Stimulated activated CD8-positive, alpha-beta memory T cell treated with anti-CD3 and anti-CD28 coated beads, Interleukin-7, amount 100 ng/mL, for 1 hour (primary cell): ENCODE data around the gene PARVB.

Source experiments
- DNase-seq, 2 donors: peaks; one replicate each; pipeline ENCODE4 v3.0.0-alpha.2; 2020; ENCODE audit warnings: low read depth in 2 of 2

PARVB gene

DNA sequence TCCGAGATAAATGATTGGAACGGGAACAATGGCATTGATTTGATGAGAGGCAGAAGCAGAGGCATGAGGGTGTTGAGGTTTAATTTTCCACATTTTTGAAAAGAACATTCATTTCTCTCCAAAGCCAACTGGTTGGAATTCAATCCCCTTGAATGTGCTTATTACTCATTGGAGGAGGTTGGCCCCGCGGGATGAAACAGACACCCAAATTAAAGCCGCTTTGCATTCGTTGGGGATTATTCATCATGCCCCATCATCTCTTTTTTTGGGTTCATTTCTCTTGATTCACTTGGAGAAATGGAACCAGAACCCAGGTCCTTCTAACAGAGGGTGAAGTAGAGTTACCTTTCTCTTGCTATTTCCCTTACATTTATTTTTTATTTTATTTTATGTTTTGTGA is 109.1 kb downstream of the PARVB start:
- DNase-seq, result no peak

DNA sequence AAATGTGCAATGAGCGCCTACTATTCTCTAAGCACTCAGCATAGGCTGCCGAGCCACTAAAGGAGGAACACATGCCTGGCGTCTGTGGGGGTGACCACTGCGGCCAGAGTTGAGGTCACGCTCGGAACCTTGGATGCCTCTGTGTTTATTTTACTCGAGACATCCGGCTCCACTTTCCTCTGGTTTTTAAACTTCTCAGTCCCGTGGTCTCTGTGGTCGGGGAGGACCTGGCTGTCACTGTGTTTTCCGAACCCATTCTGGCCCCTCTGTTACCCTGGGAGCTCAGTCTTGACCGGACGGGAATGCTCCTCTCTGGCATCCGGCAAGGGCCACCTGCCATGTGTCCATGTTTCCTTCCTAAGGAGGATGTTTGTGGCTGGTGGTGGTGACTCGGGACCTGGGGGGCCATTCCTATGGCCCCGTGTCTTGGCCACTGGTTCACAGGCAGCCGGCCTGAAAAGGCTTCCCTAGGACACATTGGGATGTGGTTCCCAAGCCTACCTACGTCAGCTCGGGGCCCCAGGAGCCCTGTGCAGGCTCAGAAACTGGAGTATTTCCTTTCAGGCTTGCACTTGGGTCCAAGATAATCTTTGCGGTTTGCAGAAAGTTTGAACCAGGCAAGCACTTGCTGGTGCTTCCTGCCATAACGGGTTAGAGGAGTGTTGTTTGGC is 109.9 kb downstream of the PARVB start:
- no peak for DNase-seq

DNA sequence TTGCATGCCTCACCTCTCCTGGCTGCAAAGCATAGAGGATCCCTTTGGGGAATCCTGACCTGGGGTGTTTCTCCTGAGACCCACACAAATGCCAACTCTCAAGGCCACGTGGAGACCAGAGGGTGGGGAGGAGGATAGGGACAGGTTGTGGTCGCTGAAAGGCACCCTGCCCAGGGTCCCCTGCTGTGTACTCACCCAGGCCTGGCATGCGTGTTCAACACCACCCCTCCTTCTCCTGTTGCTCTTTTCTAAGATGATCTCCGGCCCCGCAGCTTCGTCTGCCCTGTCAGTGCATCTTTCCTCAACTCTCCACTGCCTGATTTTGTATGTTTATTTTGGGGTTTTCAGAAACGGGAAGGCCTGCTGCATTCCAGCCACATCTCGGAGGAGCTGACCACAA is 112.0 kb downstream of the PARVB start:
- no peak for DNase-seq

DNA sequence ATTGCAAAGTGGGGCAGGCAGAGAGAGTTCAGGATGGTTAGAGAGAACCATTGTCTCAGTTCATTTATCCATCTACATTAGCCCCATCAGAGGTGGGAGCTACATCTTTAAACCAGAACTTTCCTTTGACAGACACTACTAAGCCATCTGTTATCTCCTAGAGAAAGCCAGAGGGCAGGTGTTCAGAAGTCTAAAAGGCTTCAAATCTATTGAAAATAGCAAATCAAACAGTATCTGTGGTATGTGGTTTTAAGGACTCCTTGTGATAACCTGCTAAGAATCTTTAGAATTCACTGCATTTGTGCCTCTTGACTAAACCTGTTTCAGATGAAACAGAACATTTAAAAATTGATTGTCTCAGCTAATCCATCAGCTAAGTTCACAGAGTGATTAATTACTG is 112.7 kb downstream of the PARVB start:
- DNase-seq, result no peak

DNA sequence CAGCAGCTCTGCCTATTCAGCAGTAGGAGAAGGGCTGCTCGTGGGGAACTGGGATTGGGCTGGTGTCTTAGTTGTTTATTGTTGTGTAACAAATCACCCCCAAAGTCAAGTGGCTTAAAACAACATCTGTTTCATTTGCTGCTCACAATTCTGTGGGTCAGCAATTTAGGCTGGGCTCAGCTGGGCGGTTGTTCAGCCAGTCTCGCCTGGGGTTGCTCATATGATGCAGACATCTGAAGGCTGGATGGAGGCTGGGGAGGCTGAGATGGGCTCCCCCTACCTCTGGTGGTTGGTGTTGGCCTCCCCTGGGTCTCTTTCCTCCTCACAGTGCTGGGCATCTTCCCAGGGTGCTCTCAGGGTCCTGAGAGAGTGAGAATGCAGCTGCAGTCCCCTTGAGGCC is 113.3 kb downstream of the PARVB start:
- no peak for DNase-seq

DNA sequence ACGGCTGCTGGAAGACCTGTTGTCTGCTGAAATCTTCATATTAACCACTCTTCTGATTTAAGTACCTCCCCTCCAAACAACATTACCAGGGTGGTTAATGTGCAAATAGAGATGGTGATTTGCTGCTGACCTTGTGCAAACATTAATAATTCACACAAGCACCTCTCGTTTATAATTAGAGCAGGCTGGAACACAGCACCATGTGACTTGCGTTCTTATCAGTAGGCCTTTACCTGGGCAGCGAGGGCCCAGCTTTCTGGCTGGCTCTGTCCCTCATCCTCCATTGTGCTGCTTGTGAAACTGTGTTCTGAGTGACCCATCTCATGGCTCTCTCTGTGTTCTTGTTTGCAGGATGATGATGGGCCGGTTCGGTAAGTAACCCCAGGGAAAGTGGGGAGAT is 115.7 kb downstream of the PARVB start:
- no peak for DNase-seq

DNA sequence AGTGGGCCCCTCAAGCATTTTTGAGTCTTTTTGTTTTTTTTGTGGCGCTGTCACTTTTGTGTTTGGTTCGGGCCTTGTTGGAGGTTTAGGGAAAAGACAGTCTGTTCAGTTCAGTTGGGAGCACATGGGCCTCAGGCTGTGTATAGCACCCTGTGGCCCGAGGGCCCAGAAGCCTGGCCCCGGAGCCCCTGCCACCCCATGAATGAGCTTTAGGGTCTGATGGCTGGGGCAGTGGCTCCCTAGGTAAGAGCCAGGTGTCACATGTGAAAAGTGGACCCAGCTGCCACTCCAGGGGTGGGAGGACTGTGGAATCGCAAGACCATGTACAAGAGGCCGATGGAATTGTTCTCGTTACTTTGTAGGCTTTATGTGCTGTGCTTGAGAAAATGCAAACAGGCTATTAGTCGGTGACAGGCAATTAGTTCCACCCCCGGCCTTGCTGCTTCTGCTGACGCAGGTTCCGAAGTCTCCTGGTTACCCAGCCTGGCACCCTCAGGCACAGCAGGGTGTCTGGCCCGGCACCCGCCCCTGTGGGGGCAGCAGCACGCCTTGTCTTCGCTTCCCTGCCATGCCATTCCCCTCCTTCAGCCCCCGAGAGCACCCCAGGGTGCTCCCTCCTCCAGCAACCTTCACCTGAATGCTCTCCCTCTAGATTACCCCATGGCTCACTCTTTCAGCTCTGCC is 118.5 kb downstream of the PARVB start:
- DNase-seq, result no peak

DNA sequence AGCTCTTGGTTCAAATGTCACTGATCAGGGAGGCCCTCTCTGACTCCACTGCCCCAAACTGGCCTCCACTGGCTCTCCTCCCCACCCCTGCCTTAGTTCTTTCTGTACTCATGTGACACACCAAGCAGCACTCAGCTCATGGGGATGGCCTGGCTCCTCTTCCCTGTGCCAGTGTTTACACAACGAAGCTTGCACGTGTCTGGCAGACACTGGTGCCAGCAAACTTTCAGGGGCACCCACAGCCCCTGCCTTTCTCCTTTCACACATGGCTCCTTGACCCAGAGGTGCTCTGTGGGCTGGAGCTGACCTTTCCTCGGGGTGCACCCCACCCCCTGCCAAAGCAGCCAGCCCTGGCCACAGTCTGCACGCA is 119.0 kb downstream of the PARVB start:
- no peak for DNase-seq

DNA sequence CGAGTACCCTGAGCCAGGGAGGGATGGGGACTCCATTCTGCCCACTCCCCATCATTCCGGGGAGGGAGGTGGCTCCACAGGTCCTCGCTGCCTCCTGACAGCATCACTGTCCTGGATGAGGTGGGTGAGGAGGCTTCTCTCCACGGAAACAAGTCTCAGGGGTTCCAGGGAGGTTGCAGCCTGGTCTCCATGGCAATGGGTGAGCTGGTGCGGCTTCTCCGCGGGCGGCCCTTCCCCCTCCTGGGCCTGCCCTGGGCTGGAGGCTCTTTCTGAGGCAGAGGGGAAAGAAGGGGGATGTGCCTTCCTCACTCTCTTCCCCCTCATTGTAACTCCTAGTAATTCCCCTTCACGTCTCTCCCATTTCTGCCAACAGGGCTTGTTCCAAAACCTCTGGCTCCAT is 119.5 kb downstream of the PARVB start:
- DNase-seq, result no peak

DNA sequence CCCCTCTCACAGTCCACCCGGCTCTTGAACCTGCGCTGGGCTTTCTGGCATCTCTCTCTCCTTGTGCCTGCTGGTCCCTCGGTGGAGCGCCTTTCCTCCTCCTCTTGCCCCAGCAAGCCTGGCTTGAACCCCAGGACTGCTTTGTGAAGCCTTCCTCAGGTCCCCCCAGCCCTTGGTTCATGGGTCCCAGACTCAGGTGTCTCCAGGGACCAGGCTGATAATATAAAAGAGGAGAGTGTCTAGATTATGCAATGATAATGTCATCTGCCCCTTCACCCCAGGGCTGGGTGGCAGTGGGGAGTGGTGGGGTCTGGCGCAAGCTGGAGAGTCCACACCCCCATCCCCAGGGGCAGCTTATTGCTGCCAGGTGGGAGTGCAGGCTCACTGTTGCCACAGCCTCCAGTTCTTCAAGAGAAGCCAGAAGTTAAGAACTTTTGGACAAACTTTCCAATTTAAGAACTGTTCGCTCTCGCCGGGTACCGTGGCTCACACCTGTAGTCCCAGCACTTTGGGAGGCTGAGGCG is 120.0 kb downstream of the PARVB start:
- no peak for DNase-seq

DNA sequence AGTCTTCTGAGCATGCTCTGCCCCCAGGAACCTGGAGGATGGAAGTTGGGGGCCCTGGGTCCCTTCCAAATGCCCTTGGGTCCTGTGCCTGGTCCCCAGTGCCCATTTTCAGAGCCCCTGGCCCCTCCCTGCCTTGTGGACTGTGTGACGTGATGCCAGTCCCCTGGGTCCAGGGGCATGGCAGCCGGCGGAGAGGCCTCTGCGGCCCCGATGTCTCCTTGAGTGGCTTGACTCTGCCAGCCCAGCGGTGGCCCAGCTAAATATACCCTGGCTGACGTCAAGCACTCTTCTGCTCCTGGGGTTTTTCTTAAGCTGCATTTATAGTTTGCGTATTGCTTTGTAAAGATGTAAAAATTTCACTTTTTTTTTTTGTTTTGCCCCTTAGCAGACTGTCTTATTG is 121.4 kb downstream of the PARVB start:
- no peak for DNase-seq

DNA sequence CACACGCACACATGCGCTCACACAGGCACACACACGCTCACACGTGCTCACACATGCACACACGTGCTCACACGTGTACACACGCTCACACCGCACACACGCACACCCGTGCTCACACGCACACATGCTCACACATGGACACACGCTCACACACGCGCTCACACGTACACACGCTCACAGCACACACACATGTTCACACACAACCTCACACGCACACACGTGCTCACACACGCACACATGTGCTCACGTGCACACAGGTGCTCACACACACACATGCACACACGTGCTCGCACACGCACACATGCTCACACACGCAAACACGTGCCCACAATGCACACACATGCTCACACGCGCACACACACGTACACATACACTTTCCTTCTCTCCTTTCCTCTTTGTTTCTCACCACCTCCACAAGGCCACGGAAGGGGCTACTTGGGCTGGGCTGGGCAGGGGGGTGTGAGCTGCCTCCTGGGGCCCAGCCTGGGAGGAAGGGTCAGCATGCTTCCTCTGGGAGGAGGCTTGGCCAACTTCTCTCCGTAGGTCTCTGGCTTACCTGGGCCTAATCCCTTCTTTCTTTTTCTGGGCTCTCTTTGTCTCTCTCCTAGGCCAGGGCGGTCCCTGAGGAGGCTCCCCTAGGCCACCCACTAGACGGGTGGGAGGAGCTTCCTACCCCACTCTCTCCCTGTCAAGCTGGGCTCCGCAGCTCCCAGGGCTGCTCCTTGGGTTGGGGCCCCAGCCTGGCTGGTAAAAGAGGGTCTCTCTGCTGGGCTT is 122.2 kb downstream of the PARVB start:
- no peak for DNase-seq

DNA sequence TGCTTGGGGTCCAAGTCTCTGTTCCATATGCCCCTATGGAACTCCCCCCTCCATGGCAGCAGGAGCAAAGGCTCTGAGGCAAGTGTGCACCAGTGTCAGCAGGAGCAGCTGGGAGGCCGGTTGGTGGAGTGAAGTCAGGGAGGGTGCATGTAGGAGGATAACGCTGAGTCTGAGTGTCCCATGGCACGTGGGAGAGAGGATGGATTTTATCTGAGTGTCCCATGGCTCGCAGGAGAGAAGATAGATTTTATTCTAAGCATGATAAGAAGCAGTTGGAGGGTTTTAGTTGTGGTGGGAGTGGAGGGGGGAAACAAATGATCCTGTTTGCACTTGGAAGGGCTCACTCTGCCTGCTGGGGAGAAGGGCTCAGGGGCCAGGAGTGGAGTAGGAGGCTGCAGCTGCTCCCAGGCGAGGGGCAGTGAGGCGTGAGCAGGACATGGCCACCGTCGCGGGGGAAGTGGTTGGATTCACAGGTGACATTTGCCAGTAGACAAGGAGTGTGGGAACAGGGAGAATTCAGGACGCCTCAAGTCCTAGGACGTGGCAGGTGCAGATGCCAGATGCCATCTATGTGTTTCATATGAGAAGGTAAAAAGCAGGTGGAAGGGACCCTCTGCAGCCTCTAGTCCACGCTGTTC is 123.0 kb downstream of the PARVB start:
- no peak for DNase-seq

DNA sequence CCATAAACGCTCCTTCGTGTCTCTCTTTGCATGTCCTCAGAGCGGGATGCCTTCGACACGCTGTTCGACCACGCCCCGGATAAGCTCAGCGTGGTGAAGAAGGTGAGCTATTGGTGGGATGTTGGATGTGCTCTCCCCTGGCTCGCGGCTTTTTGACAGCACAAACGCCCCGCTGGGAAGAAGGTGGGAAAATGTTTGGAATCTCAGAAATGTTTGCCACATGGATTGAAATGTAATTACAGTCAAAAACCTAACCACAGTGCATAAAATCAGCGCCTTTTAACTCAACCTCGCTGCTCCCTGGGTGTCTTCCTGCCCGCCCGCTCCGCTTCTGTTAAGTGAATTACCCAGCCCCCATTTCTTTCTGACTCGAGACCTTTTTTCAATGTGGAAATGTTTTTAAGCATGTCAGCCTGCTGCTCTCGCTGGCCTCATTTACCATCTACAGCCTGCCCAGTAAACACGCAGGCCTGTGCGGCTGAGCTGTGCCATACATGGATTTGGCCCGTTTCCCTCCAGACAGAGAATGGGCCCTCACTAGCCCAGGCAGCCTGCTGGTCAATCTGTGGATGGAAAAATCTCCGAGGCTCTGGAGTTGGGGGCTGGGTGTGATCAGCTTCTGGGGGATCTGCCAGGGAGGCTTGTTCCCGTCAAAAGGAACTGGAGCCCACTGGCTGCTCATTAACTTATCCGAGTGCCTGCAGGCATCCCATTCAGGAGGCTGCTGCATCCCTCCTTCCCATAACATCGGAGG is 123.9 kb downstream of the PARVB start:
- no peak for DNase-seq

DNA sequence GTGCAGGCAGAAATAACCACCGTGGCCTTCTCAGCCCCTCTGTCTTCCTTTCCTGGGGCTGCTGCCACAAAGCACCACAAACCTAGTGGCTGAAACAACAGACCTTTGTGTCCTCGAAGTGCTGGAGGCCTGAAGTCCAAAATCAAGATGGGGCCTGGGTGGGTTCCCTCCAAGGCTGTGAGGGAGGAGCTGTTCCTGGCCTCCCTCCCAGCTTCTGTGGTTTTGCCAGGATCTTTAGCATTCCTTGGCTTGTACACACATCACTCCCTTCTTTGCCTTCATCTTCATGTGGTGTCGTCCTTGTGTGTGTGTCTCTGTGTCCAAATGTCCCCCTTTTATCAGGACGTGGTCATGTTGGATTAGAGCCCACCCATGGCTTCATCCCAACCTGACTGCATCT is 127.6 kb downstream of the PARVB start:
- no peak for DNase-seq

DNA sequence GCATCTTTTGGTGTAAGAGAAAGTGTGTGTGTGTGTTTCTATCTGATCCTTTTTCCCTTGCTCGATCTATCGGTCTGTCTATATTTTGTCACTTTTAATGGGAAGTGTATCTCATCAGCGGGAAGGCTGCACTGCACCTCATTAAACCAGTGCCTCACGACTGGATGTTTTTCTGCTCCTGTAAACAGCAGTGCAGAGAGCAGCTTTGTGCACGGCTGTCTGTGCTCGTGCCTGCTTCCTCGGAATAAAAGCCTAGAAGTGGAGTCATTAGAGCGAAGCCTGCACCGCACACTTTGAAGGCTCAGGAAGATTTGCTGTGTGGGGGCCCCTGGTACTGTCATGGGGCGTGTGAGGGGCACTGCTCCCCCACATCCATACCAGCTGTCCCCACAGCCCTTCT is 129.6 kb downstream of the PARVB start:
- no peak for DNase-seq

DNA sequence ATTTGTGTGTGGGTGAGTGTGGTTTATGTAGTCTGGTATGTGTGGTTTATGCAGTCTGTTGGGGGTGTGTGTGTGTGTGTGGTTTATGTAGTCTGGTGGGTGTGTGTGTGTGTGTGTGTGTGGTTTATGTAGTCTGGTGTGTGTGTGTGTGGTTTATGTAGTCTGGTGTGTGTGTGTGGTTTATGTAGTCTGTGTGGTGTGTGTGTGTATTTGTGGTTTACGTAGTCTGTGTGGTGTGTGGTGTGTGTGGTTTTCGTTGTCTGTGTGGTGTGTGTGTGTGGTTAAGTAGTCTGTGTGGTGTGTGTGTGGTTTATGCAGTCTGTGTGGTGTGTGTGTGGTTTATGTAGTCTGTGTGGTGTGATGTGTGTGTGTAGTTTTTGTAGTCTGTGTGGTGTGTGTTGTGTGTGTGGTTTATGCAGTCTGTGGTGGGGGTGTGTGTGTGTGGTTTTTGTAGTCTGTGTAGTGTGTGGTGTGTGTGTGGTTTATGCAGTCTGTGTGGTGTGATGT is 130.4 kb downstream of the PARVB start:
- DNase-seq, result no peak

DNA sequence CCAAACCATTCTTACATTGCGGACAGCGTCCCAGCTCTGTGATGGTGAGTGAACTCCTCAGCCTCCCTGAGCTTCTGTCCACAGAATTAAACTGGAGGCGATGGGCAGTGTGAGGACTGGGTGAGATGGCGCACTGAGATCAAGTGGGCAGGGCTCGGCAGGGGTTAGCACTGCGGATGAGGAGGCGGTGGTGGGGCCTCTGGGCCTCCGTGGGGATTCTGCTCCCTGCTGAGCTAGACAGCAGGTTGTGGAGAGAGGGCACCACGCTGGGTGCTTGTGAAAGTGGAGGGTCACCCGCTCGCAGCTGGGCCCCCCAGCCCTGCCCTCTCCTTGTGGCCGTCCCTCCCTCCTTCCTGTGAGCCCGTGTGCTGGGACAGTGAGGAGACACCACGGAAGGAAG is 131.0 kb downstream of the PARVB start:
- no peak for DNase-seq

DNA sequence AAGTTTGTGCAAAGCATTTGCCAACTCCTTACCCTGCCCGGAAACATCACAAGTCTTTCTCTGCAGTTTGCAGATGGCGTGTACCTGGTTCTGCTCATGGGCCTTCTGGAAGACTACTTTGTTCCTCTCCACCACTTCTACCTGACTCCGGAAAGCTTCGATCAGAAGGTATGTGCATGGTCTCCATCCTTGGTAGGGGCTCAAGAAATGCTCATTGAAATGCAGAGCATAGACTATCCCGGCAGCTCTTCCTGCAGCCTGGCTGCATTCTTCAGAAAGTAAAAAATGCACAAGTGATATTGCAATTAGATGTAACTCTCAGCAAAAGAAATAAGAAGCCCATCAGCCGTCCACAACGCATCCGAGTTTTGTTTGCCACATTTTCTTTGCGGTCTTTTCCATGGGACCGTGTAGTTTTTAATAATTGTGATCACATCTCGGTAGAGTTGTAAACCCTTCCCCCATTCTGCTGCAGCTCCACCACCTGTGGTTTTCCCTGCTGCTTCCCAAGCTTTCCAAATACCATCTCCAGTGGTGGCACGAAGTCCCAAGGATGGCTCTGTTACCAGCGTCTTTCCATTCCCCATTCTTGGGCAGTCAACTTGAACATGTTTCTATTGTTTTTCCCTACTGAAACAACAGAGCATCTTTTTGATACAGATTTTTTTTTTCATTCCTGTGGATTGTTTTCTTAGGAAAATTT is 134.0 kb downstream of the PARVB start:
- no peak for DNase-seq

DNA sequence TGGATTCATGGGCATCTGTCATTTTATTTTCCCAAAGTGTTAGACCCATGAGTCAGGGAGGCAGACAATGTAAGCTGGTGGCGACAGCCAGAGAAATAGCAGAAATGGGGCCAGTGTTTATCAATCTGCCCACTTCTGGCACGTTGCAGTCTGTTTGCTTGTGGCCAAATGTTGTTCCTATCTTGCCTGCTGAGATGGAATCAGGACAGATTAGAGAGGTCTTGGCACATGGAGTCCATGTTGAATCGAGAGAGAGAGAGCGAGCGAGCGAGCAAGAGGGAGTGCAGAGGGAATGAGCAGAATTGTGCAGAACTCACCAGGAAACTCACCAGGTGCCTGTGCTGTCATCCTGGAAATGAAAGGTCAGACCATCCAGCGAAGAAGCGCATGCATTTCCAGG is 134.7 kb downstream of the PARVB start:
- DNase-seq, result no peak

DNA sequence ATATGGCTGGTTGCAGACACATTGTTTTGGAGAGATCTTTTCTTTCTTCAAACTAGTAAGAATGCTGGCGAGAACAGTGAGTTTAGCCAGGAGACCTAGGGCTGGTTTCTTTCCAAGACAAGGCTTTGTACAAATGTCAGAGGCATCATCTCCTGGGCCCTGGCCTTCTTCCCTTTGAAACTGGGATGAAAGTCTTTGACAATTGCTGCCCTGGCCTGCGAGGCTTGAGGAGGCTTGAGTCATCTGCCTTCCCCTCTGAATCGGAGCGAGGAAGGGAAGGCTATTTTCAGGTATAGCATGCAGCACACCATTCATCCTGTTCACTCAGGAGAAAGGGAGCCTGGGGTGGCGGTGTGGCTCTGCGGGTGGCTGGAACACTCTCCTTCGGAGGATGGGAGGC is 135.1 kb downstream of the PARVB start:
- DNase-seq, result no peak
